Erythroblast (primary cell): ENCODE data around the gene MOB3C.

ENCODE experiments used
- GATA1 ChIP-seq: IDR thresholded peaks from 2 replicates; pipeline ENCODE4 v1.6.1; 2011; ENCODE audit warnings: low read depth, mild to moderate bottlenecking, control low read depth, low read length, moderate library complexity
- POLR2A ChIP-seq: IDR thresholded peaks from 2 replicates; pipeline ENCODE4 v1.6.1; 2011; ENCODE audit warnings: mild to moderate bottlenecking, low read length

DNA sequence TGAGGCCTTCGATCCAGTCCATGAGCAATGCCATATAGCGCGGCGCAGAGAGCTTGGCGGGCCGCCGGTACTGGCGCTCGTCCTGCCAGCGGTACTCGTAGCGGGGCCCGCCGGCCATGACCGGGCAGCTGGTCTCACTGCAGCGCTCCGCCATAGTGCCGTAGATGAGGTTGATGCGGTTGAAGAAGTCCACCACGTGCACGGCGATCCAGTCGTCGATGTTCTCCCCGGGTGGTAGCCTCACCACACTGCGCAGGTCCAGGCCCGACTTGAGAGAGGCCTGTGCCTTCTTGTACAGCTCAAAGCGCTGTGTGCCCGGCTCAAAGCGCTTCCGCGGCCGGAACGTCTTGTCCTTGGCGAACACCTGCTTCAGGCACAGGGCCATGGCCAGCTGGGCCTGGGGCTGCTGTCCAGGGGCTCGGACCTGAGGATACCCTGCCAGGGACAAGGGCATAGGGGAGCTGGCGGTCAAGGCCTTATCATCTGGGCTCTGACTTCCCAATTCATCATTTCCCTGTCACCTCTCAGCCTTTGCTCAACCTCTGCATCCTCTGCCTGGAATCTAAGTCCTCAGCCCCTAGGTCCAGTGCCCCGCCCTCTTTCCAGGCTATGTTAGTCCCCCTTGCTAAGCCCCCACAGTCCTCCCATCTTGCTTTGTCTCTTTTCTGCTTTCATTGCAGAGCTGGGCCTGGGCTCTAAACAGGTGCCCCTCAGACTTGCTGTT, 3.5 kb downstream of the MOB3C start:
- TF ChIP-seq POLR2A (no peak), GATA1 (no peak)
